ENCODE measurements around the gene MRPL45.
A peak's percentile ranks its signal among the peaks of the same experiment; 100 is the strongest.

The MRPL45 gene

GRCh38 chr17:38353086-38353604 lies 56.2 kb downstream of the MRPL45 start:
- no peaks in the 10 kb centered on the region for H3K4me1 ChIP-seq (ENCODE audit: control insufficient read depth, insufficient read depth, low read length)
- no peaks in the 10 kb centered on the region for H3K9me3 ChIP-seq (ENCODE audit: control insufficient read depth, insufficient read depth, low read length)
- H3K9ac ChIP-seq (ENCODE audit: low read depth, low read length): no peak overlapping the region
- no peaks in the 10 kb centered on the region for H3K36me3 ChIP-seq (ENCODE audit: control insufficient read depth, insufficient read depth, low read length)
- peak overlapping the region; percentile 41 for H3K4me3 ChIP-seq (ENCODE audit: low read depth, low read length)
- peaks cover 5% of the 10 kb centered on the region for H3K27me3 ChIP-seq (ENCODE audit: control insufficient read depth, insufficient read depth, low read length)

GRCh38 chr17:38353668-38354067 lies 56.7 kb downstream of the MRPL45 start:
- no peak overlapping the region for H3K9ac ChIP-seq (ENCODE audit: low read depth, low read length)
- H3K36me3 ChIP-seq (ENCODE audit: control insufficient read depth, insufficient read depth, low read length): no peaks in the 10 kb centered on the region
- no peaks in the 10 kb centered on the region for H3K9me3 ChIP-seq (ENCODE audit: control insufficient read depth, insufficient read depth, low read length)
- no peaks in the 10 kb centered on the region for H3K4me1 ChIP-seq (ENCODE audit: control insufficient read depth, insufficient read depth, low read length)
- peaks cover 5% of the 10 kb centered on the region for H3K27me3 ChIP-seq (ENCODE audit: control insufficient read depth, insufficient read depth, low read length)
- H3K4me3 ChIP-seq (ENCODE audit: low read depth, low read length): no peak overlapping the region

GRCh38 chr17:38354466-38354865 lies 57.5 kb downstream of the MRPL45 start:
- H3K36me3 ChIP-seq (ENCODE audit: control insufficient read depth, insufficient read depth, low read length): no peaks in the 10 kb centered on the region
- no peak overlapping the region for H3K4me3 ChIP-seq (ENCODE audit: low read depth, low read length)
- H3K9me3 ChIP-seq (ENCODE audit: control insufficient read depth, insufficient read depth, low read length): no peaks in the 10 kb centered on the region
- no peak overlapping the region for H3K9ac ChIP-seq (ENCODE audit: low read depth, low read length)
- H3K4me1 ChIP-seq (ENCODE audit: control insufficient read depth, insufficient read depth, low read length): no peaks in the 10 kb centered on the region
- H3K27me3 ChIP-seq (ENCODE audit: control insufficient read depth, insufficient read depth, low read length): peaks cover 5% of the 10 kb centered on the region

- Histone ChIP-seq H3K27me3 (ENCODE audit: control insufficient read depth, insufficient read depth, low read length) (peaks cover 5% of the 10 kb centered on the region), H3K4me1 (ENCODE audit: control insufficient read depth, insufficient read depth, low read length) (no peaks in the 10 kb centered on the region), H3K9me3 (ENCODE audit: control insufficient read depth, insufficient read depth, low read length) (no peaks in the 10 kb centered on the region), H3K4me3 (ENCODE audit: low read depth, low read length) (no peak overlapping the region), H3K9ac (ENCODE audit: low read depth, low read length) (no peak overlapping the region), H3K36me3 (ENCODE audit: control insufficient read depth, insufficient read depth, low read length) (no peaks in the 10 kb centered on the region)
Observed at GRCh38 chr17:38355251-38355650, 58.3 kb downstream of the MRPL45 start.

- Histone ChIP-seq H3K27me3 (ENCODE audit: control insufficient read depth, insufficient read depth, low read length) (peaks cover 5% of the 10 kb centered on the region), H3K4me1 (ENCODE audit: control insufficient read depth, insufficient read depth, low read length) (no peaks in the 10 kb centered on the region), H3K9ac (ENCODE audit: low read depth, low read length) (no peak overlapping the region), H3K9me3 (ENCODE audit: control insufficient read depth, insufficient read depth, low read length) (no peaks in the 10 kb centered on the region), H3K36me3 (ENCODE audit: control insufficient read depth, insufficient read depth, low read length) (no peaks in the 10 kb centered on the region), H3K4me3 (ENCODE audit: low read depth, low read length) (no peak overlapping the region)
Observed at GRCh38 chr17:38357486-38358123, 60.6 kb downstream of the MRPL45 start.

GRCh38 chr17:38358586-38359513 lies 61.9 kb downstream of the MRPL45 start:
- H3K4me3 ChIP-seq (ENCODE audit: low read depth, low read length): no peak overlapping the region
- peaks cover 3% of the 10 kb centered on the region for H3K36me3 ChIP-seq (ENCODE audit: control insufficient read depth, insufficient read depth, low read length)
- no peak overlapping the region for H3K9ac ChIP-seq (ENCODE audit: low read depth, low read length)
- no peaks in the 10 kb centered on the region for H3K9me3 ChIP-seq (ENCODE audit: control insufficient read depth, insufficient read depth, low read length)
- H3K4me1 ChIP-seq (ENCODE audit: control insufficient read depth, insufficient read depth, low read length): no peaks in the 10 kb centered on the region
- H3K27me3 ChIP-seq (ENCODE audit: control insufficient read depth, insufficient read depth, low read length): no peaks in the 10 kb centered on the region

- peaks cover 9% of the 10 kb centered on the region for H3K36me3 ChIP-seq (ENCODE audit: control insufficient read depth, insufficient read depth, low read length)
Observed at GRCh38 chr17:38361694-38362465, 64.9 kb downstream of the MRPL45 start.

GRCh38 chr17:38363016-38363415 lies 66.0 kb downstream of the MRPL45 start:
- H3K27me3 ChIP-seq (ENCODE audit: control insufficient read depth, insufficient read depth, low read length): no peaks in the 10 kb centered on the region
- H3K4me1 ChIP-seq (ENCODE audit: control insufficient read depth, insufficient read depth, low read length): no peaks in the 10 kb centered on the region
- H3K36me3 ChIP-seq (ENCODE audit: control insufficient read depth, insufficient read depth, low read length): peaks cover 9% of the 10 kb centered on the region
- H3K9me3 ChIP-seq (ENCODE audit: control insufficient read depth, insufficient read depth, low read length): no peaks in the 10 kb centered on the region
- no peak overlapping the region for H3K9ac ChIP-seq (ENCODE audit: low read depth, low read length)
- no peak overlapping the region for H3K4me3 ChIP-seq (ENCODE audit: low read depth, low read length)

More at GRCh38 chr17:38361694-38362465, 64.9 kb downstream of the MRPL45 start:
- no peaks in the 10 kb centered on the region for H3K9me3 ChIP-seq (ENCODE audit: control insufficient read depth, insufficient read depth, low read length)
- H3K9ac ChIP-seq (ENCODE audit: low read depth, low read length): no peak overlapping the region
- no peak overlapping the region for H3K4me3 ChIP-seq (ENCODE audit: low read depth, low read length)
- H3K4me1 ChIP-seq (ENCODE audit: control insufficient read depth, insufficient read depth, low read length): no peaks in the 10 kb centered on the region
- no peaks in the 10 kb centered on the region for H3K27me3 ChIP-seq (ENCODE audit: control insufficient read depth, insufficient read depth, low read length)

GRCh38 chr17:38364741-38365140 lies 67.8 kb downstream of the MRPL45 start:
- H3K4me3 ChIP-seq (ENCODE audit: low read depth, low read length): no peak overlapping the region
- peaks cover 9% of the 10 kb centered on the region for H3K36me3 ChIP-seq (ENCODE audit: control insufficient read depth, insufficient read depth, low read length)
- H3K9me3 ChIP-seq (ENCODE audit: control insufficient read depth, insufficient read depth, low read length): no peaks in the 10 kb centered on the region
- no peak overlapping the region for H3K9ac ChIP-seq (ENCODE audit: low read depth, low read length)
- no peaks in the 10 kb centered on the region for H3K4me1 ChIP-seq (ENCODE audit: control insufficient read depth, insufficient read depth, low read length)
- H3K27me3 ChIP-seq (ENCODE audit: control insufficient read depth, insufficient read depth, low read length): no peaks in the 10 kb centered on the region

GRCh38 chr17:38369124-38369886 lies 72.3 kb downstream of the MRPL45 start:
- peaks cover 6% of the 10 kb centered on the region for H3K36me3 ChIP-seq (ENCODE audit: control insufficient read depth, insufficient read depth, low read length)

More at GRCh38 chr17:38369124-38369886, 72.3 kb downstream of the MRPL45 start:
- no peak overlapping the region for H3K9ac ChIP-seq (ENCODE audit: low read depth, low read length)
- no peaks in the 10 kb centered on the region for H3K9me3 ChIP-seq (ENCODE audit: control insufficient read depth, insufficient read depth, low read length)
- no peaks in the 10 kb centered on the region for H3K4me1 ChIP-seq (ENCODE audit: control insufficient read depth, insufficient read depth, low read length)
- H3K4me3 ChIP-seq (ENCODE audit: low read depth, low read length): no peak overlapping the region
- no peaks in the 10 kb centered on the region for H3K27me3 ChIP-seq (ENCODE audit: control insufficient read depth, insufficient read depth, low read length)
